HG02981 (cell line): ENCODE data around the gene PLK1.
"Not testable (repeated sequence)": the region's sequence is repeated elsewhere in the genome, so short reads cannot be mapped to it uniquely, and the experiment has no call there.

Experiments used
- ATAC-seq: cut with Tn5 transposase; IDR thresholded peaks from one replicate; pipeline ENCODE4 v1.9.1; 2021; ENCODE audit warnings: mild to moderate bottlenecking, moderate library complexity; ENCODE audit not compliant: unreplicated experiment

Gene PLK1

DNA sequence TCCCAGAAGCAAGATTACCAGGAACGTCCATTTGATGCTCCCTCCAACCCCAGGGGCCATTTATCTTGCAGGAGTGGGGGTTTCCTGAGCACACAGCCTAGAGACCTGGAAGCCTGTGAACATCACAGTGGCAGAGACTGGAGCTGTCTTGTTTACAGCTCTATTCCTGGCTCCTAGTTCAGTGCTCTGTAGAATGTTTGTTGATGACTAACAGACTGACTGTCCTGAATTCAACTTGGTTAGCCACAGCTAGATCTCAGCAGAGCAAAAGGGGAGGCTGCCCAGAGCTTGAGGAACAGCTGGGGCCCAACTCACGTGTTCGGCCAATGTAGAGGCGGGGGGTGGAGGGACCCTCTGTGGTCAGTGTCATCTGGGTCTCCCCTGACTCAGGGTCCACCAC is 27.8 kb downstream of the PLK1 start:
- ATAC-seq: no peak

DNA sequence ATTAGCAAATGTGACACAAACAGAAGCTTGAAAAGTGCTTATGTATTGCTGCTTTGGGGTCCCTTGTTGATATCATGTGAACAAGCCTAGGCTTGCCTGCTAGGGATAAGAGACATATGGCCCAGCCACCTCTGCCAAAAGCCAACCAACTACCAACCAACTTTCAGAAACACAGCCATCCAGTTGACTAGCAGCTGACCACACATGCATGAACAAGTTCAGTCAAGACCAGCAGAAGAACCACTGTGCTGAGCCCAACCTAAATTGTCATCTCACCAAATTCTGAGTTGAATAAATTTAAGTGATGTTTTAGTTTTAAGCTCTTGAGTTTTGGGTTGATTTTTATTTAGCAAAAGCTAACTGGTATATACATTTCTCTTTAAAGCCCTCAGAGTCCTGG is 30.8 kb downstream of the PLK1 start:
- no peak for ATAC-seq

DNA sequence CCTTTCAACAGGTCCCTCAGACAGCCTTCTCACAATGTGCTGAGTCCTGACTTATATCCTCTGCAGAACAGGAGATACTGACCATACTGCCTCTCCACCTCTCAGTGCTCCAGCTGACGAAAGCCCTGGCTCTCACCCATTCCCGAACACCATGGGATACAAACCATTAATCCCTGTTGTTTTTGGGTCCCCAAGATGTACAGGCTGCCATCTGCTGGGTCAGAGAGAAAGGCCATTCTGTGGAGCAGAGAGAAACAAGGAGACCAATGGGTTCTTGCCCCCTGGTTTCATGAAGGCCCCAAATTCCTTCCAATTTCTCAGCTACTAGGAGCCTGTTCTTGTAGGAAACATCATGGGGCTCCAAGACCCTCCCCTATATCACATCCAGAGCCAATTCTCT is 31.3 kb downstream of the PLK1 start:
- ATAC-seq: no peak

DNA sequence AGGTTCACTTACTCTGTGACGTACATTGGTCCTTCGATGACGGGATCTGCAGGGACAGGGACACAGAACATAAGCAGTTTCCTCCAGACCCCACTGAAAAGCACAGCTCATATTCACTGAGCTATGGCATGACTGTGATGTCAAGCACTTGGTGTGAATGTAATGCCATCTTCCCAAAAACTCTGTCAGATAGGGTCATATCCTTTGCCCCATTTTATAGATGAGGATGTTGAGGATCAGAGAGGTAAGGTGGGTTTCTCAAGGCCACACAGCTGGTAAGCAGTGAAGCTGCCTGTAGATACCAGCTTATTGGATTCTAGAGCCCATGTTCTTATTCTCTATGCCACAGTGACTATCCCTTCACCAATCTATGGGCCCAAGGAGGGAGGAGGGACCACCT is 31.8 kb downstream of the PLK1 start:
- ATAC-seq: no peak

DNA sequence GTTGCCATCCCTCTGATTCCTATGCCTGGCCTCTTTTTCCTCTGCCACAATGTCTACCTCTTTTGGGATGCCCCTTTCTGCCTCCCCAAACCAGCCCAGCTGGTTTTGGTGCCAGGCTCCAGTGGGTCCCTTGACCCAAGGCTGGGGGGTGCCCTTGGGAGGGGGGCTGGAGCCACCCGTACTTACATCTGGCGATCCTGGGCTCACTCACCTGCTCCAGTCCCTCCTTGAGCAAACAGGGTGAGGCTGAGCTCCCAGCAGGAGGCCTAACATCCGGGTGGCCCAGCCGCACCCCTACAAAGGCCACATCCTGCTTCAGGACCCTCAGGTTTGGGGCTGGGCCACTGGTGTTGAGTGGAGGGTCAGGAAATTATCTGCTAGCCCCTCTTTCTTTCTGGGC is 33.1 kb downstream of the PLK1 start:
- no peak for ATAC-seq

DNA sequence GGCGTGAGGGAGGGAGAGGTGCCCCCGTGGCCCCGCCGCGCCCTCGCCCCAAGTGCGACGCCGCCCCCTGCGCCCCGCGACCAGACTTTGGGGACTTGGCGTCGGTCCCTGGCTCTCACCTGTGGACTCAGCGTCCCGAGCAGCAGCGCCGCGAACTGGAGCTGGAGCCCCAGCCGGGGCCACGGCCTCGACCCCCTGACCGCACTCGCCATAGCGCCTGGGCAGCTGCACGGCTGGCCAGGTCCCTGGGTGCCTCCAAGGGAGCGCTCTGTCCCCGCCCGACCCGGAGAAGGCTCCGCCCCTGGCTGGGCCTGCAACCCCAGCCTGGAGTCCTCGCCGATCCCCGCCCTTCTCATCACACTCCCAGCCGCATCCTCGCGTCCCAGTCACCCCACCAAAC is 34.3 kb downstream of the PLK1 start, which contains the start of gene ERN2:
TSS of gene ERN2 (minus strand) at position 247 of the 400 bp plus-strand sequence. CDS start at position 212, 35 bp downstream.
- no peak for ATAC-seq

DNA sequence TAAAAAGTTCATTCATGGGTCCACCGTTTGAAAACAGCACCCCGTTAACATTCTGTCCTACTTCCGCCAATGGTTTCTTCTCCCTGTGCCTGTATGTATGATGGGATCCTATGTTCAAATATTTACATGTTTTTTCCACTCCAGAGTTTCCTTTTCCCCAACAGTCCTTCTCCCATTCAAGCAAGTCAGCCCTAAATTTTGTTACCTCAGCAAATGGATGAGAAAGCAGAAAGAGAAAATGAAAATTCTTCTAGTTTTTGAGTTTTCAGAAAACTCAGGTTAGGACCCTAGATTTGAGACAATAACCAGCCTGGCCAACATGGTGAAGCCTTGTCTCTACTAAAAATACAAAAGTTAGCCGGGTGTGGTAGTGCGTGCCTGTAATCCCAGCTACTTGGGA is 37.8 kb downstream of the PLK1 start:
- ATAC-seq: no peak

DNA sequence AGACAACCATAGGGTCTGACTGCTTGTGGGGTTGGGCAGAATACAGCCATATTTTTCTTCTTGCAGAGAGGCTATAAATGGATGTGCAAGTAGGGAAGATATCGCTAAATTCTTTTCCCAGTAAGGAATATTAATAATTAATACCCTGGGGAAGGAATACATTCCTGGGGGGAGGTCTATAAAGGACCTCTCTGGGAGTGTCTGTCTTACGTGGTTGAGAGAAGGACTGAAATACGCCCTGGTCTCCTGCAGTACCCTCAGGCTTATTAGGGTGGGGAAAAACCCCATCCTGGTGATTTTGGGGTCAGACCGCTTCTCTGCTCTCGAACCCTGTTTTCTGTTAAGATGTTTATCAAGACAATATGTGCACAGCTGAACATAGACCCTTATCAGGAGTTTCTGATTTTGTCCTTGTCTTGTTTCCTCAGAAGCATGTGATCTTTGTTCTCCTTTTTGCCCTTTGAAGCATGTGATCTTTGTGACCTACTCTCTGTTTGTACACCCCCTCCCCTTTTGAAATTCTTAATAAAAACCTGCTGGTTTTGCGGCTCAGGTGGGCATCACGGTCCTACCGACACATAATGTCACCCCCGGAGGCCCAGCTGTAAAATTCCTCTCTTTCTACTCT is 44.0 kb downstream of the PLK1 start:
- not testable (repeated sequence) for ATAC-seq

DNA sequence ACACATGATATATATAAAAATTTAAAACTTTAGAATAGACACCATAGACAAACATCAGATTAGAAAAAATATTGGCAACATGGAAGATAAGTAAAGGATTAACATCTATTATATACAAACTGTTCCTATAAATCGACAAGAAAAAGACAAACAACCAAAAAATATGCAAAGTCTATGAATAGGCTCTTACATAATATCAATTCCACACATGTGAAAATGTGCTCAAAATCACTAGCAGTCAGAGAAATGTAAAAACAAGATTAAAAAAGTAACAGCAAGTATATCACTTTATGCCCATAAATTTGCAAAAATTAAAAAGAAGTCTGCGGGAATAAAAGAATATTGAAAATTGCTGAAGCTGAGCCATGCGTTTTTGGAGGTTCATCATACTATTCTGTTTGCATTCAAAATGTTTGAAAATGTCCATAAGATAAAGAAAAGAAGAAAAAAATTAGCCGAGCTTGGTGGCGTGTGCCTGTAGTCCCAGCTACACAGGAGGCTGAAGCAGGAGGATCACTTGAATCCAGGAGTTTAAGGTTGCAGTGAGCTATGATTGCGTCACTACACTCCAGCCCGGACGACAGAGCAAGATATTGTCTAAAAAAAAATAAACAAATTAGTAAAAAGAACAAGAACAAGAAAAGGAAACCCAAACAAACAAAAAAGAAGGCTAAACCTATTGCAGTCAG is 45.6 kb downstream of the PLK1 start:
- no peak for ATAC-seq

DNA sequence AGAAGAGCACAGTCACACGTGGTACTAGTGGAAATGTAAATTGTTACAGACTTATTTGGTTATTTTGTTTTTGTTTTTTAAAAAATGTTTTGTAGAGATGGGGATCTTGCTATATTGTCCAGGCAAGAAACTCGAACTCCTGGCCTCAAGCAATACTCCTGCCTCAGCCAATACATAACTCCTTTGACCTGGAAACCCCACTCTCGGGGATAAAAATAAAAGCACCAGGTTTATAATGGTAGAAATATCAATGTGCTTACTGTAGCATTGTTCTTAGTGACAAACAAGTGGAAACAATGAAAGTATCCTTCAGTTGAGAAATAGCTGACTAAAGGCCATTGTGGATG is 46.1 kb downstream of the PLK1 start:
- no peak for ATAC-seq

DNA sequence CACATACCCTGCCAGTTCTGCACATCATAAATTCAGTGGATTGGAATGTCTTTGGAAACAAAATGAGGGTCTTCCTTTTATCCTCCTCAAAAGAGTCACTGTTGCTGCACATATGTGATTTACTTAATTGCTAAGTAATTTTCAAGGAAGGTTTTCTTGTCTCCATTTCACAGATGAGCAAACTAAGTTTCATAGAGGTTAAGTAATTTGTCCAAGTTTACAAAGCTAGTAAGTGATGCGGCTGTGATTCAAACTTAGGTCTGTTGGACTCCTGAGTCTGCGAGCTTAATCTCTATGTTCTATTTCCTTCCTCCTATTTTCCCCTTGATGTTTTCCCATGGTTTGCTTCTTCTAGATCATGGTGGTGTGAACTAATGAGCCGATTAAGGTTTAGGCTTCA is 48.0 kb downstream of the PLK1 start:
- ATAC-seq: no peak

DNA sequence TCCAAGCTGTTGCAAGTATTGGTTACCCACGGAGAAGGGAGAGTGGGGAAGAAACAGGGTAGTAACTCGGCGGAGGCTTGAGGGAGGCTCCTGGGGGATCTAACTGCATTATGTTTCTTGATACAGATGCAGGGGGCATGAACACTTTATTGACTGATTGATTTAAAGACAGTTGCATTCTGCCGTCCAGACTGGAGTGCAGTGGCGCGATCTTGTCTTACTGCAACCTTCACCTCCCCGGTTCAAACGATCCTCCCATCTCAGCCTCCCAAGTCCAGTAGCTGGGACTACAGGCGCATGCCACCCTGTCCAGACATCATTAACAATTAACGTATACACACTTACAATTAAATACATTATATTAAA is 49.4 kb downstream of the PLK1 start:
- no peak for ATAC-seq

DNA sequence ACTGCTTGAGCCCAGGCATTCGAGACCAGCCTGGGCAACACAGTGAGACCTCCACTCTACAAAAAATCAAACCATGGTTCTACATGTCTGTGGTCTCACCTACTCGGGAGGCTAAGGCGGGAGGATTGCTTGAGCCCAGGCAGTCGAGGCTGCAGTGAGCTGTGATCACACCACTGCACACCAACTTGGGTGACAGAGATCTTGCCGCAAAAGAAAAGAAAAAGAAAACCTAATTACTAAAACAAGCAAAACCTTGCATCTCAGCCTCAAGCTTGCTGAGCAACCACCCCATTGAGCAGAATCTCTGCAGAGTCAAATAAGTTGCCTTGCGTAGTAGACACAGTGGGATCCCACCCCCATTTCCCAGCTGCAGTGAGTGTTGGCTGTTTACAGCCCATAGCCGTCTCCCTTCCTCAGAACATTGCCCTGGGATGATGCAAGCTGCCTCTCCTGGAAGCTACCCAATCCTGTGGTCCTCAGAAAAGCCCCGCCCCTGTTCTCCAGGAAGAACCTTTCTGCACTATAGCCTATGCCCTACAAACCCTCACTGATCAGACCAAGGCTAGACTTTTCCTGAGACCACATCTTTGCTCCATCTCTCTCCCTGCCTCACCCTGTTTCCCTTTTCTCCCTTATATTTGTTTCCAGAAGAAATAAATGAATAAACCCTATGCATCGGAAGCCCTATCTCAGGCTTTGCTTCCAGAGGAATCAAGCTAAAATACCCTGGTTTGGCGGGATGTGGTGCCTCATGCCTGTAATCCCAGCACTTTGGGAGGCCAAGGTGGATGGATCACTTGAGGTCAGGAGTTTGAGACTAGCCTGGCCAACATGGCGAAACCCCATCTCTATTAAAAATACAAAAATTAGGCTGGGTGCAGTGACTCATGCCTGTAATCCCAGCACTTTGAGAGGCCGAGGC is 51.1 kb downstream of the PLK1 start:
- no peak for ATAC-seq

DNA sequence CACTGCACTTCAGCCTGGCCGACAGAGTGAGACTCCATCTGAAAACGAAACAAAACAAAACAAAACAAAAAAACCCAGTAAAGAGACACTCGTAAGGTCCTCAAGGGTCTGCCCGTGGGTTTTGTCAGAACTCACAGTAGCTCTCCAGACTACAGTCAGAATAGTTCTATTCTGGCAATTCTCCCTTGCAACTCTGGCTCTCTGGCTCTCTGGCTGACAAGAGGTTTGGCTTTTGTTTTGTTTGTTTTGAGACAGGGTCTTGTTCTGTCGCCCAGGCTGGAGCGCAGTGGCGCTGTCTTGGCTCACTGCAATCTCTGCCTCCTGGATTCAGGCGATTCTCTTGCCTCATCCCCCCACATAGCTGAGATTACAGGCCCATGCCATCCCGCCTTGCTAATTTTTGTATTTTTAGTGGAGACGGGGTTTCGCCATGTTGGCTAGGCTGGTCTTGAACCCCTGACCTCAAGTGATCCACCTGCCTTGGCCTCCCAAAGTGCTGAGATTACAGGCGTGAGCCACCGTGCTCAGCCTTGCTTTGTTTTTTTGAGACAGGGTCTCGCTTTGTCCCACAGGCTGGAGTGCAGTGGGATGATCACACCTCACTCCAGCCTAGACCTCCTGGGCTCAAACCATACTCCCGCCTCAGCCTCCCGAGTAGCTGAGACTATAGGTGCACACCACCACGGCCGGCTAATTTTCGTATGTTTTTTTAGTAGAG is 55.6 kb downstream of the PLK1 start:
- ATAC-seq: no peak

DNA sequence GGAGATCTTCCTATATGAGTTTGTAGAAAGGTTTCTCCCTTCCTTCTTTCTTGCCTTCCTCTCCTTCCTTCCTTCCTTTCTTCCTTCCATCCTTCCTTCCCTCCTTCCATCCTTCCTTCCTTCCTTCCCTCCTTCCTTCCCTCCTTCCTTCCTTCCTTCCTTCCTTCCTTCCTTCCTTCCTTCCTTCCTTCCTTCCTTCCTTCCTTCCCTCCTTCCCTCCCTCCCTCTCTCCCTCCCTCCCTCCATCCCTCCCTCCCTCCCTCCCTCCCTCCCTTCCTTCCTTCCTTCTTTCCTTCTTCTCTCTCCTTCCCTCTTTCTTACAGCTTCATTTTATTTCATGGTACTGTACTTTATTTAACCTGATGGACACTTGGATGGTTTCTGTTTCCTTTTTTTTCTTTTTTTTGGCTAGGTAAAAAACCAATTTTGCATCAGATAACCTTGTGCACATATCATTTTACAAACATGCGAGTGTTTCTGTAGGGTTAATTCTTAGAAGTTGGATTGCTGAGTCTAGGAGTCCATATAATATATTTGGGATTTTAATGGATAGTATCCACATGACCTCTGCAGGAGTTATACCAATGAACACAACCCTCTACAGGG is 58.8 kb downstream of the PLK1 start:
- ATAC-seq: not testable (repeated sequence)

DNA sequence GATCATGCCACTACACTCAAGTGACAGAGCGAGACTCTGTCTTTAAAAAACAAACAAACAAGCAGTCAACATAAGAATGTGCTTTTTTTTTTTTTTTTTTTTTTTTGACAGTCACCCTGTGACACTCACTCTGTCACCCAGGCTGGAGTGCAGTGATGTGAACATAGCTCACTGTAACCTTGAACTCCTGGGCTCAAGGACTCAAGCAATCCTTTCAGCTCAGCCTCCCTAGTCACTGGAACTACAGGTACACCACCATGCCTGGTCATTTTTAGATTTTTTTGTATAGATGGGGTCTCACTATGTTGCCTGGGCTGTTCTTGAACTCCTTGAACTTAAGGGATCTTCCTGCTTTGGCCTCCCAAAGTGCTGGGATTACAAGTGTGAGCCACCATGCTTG is 60.8 kb downstream of the PLK1 start:
- no peak for ATAC-seq
